Measurements from ENCODE around the gene SCD5. TPM values are rescaled to one million over a fixed set of nuclear protein-coding genes. Genes with fewer than 3 reads are reported as not detected.

SCD5 gene
- total RNA-seq, 1 donor from 2014 or later = 14.6 TPM

GRCh38 chr4:82774711-82775171 lies 23.9 kb downstream of the SCD5 start:
- Mint-ChIP-seq H3K4me1 (ENCODE audit: low read depth) (peaks cover 7% of the 10 kb centered on the region), H3K9me3 (ENCODE audit: low read depth) (peaks cover 3% of the 10 kb centered on the region), H3K27ac (no peak overlapping the region), H3K4me3 (ENCODE audit: low read depth) (no peak overlapping the region), H3K27me3 (peaks cover 4% of the 10 kb centered on the region), H3K36me3 (ENCODE audit: insufficient read depth) (no peaks in the 10 kb centered on the region)
- no peak for DNase-seq (ENCODE audit: low spot score, unreplicated experiment)
- TF ChIP-seq, protein P1, sequence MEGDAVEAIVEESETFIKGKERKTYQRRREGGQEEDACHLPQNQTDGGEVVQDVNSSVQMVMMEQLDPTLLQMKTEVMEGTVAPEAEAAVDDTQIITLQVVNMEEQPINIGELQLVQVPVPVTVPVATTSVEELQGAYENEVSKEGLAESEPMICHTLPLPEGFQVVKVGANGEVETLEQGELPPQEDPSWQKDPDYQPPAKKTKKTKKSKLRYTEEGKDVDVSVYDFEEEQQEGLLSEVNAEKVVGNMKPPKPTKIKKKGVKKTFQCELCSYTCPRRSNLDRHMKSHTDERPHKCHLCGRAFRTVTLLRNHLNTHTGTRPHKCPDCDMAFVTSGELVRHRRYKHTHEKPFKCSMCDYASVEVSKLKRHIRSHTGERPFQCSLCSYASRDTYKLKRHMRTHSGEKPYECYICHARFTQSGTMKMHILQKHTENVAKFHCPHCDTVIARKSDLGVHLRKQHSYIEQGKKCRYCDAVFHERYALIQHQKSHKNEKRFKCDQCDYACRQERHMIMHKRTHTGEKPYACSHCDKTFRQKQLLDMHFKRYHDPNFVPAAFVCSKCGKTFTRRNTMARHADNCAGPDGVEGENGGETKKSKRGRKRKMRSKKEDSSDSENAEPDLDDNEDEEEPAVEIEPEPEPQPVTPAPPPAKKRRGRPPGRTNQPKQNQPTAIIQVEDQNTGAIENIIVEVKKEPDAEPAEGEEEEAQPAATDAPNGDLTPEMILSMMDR (IDR thresholded peaks at IDR 0.05; ENCODE audit: unreplicated experiment) = no peak

DNA sequence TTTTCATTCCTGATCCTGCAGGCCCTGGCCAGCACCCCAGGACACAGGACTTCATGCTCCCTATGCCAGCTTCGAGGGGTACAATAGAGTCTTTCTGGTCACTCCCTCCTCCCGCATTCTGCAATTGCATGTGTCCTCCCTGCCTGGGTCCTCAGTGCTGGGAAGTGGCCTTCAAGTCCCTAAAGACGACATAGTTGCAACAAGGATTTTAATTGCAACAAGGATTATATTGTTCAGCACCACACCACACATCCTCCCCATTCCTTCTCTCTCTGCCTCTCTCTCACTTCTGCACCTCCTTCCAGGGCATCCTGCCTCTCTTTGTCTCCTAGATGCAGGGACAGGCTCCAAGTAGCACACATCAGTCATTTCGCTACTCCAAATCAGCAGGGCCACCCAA lies 25.5 kb downstream of the SCD5 start:
- no peaks in the 10 kb centered on the region for H3K36me3 Mint-ChIP-seq (ENCODE audit: insufficient read depth)
- peaks cover 3% of the 10 kb centered on the region for H3K9me3 Mint-ChIP-seq (ENCODE audit: low read depth)
- H3K27me3 Mint-ChIP-seq = peaks cover 4% of the 10 kb centered on the region
- H3K27ac Mint-ChIP-seq = no peak overlapping the region
- TF ChIP-seq, protein P1 (IDR thresholded peaks at IDR 0.05; ENCODE audit: unreplicated experiment) = no peak
- H3K4me3 Mint-ChIP-seq (ENCODE audit: low read depth) = no peak overlapping the region
- no peak for DNase-seq (ENCODE audit: low spot score, unreplicated experiment)
- peaks cover 7% of the 10 kb centered on the region for H3K4me1 Mint-ChIP-seq (ENCODE audit: low read depth)

DNA sequence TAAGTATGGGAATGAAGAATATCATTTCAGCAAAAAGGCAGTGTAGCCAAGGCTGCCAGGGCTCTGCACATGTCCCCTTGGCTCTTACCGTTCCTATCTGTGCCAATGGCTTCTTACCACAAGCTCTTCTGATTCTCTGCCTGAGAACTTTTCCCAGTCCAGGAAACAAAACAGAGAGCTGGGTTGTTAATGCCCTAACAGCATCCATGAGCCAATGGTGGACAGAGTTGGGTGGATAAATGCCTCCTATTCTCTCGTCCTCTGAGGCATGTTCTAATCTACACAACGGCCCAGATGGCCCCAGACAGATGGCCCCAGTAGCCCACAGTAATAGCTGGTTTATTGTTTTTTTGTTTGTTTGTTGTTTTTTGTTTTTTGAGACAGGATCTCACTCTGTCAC lies 28.0 kb downstream of the SCD5 start:
- peaks cover 9% of the 10 kb centered on the region for H3K9me3 Mint-ChIP-seq (ENCODE audit: low read depth)
- TF ChIP-seq, protein P1 (IDR thresholded peaks at IDR 0.05; ENCODE audit: unreplicated experiment) = no peak
- no peak overlapping the region for H3K4me3 Mint-ChIP-seq (ENCODE audit: low read depth)
- no peak overlapping the region for H3K27ac Mint-ChIP-seq
- DNase-seq (ENCODE audit: low spot score, unreplicated experiment) = no peak
- H3K36me3 Mint-ChIP-seq (ENCODE audit: insufficient read depth) = peaks cover 9% of the 10 kb centered on the region
- H3K4me1 Mint-ChIP-seq (ENCODE audit: low read depth) = no peaks in the 10 kb centered on the region
- H3K27me3 Mint-ChIP-seq = peaks cover 4% of the 10 kb centered on the region

GRCh38 chr4:82765134-82765533 lies 33.5 kb downstream of the SCD5 start:
- no peak overlapping the region for H3K27ac Mint-ChIP-seq
- H3K9me3 Mint-ChIP-seq (ENCODE audit: low read depth) = peaks cover 12% of the 10 kb centered on the region
- H3K4me1 Mint-ChIP-seq (ENCODE audit: low read depth) = no peaks in the 10 kb centered on the region
- peaks cover 9% of the 10 kb centered on the region for H3K36me3 Mint-ChIP-seq (ENCODE audit: insufficient read depth)
- TF ChIP-seq, protein P1 (IDR thresholded peaks at IDR 0.05; ENCODE audit: unreplicated experiment) = no peak
- peaks cover 4% of the 10 kb centered on the region for H3K27me3 Mint-ChIP-seq
- no peak for DNase-seq (ENCODE audit: low spot score, unreplicated experiment)
- no peak overlapping the region for H3K4me3 Mint-ChIP-seq (ENCODE audit: low read depth)

GRCh38 chr4:82761229-82761628 lies 37.4 kb downstream of the SCD5 start:
- H3K4me1 Mint-ChIP-seq (ENCODE audit: low read depth) = no peaks in the 10 kb centered on the region
- TF ChIP-seq, protein P1 (IDR thresholded peaks at IDR 0.05; ENCODE audit: unreplicated experiment) = no peak
- H3K9me3 Mint-ChIP-seq (ENCODE audit: low read depth) = peaks cover 9% of the 10 kb centered on the region
- peaks cover 17% of the 10 kb centered on the region for H3K27me3 Mint-ChIP-seq
- H3K36me3 Mint-ChIP-seq (ENCODE audit: insufficient read depth) = peaks cover 4% of the 10 kb centered on the region
- DNase-seq (ENCODE audit: low spot score, unreplicated experiment) = no peak
- H3K4me3 Mint-ChIP-seq (ENCODE audit: low read depth) = no peak overlapping the region
- H3K27ac Mint-ChIP-seq = no peak overlapping the region
